ENCODE data around the gene DEDD2. TPM values are rescaled to one million over a fixed set of nuclear protein-coding genes. Genes with fewer than 3 reads are reported as not detected.

Gene DEDD2
- total and polyA plus RNA-seq, 10 of the 15 experiments (the other 5 are each of a cell fraction or from before 2014, with no cell fraction given) = 2.5 to 24.7 (median 17.6) TPM

- TF ChIP-seq RELB (IDR thresholded peaks at IDR 0.05; ENCODE audit: low read depth) (peak; percentile 82), ZNF207 (IDR thresholded peaks at IDR 0.05; ENCODE audit: borderline replicate concordance) (no peak), SIN3A (IDR thresholded peaks at IDR 0.05; ENCODE audit: low read depth, low read length) (peak; percentile 79; the same call in 1 of the 2 replicates), PAX5 (IDR thresholded peaks at IDR 0.05; ENCODE audit: borderline replicate concordance, low read depth, low read length) (0 out of 2 replicates have a peak, but pooled peaks have one; percentile 12), RUNX3 (IDR thresholded peaks at IDR 0.05; ENCODE audit: low read length) (no peak), HSF1 (IDR thresholded peaks at IDR 0.05; ENCODE audit: low read depth, low read length) (no peak), TCF7 (IDR thresholded peaks at IDR 0.05; ENCODE audit: borderline replicate concordance) (no peak), SMAD5 (IDR thresholded peaks at IDR 0.05; ENCODE audit: low read depth) (peak; percentile 82), SP1 (IDR thresholded peaks at IDR 0.05; ENCODE audit: low read depth, low read length) (peak; percentile 96), HDGF (IDR thresholded peaks at IDR 0.05) (peak; percentile 53; the same call in 1 of the 2 replicates), CEBPZ (IDR thresholded peaks at IDR 0.05; ENCODE audit: low read depth, low read length) (no peak), KLF5 (IDR thresholded peaks at IDR 0.05; ENCODE audit: partially characterized antibody) (no peak), TCF3 (IDR thresholded peaks at IDR 0.05; ENCODE audit: borderline replicate concordance, insufficient read depth, low read depth, low read length) (no peak), CREM (IDR thresholded peaks at IDR 0.05; ENCODE audit: low read depth) (peak; percentile 49), BACH1 (IDR thresholded peaks at IDR 0.05; ENCODE audit: borderline replicate concordance) (peak; percentile 53; the same call in 1 of the 2 replicates), POU2F2 (IDR thresholded peaks at IDR 0.05; ENCODE audit: borderline replicate concordance, low read depth, low read length) (no peak), NRF1 (conservative IDR thresholded peaks at IDR 0.05; ENCODE audit: low read depth, low read length) (peak; percentile 96), IKZF1 (conservative IDR thresholded peaks at IDR 0.05) (no peak; the same call in 1 of the 2 replicates)
- TF ChIP-seq, protein P1, sequence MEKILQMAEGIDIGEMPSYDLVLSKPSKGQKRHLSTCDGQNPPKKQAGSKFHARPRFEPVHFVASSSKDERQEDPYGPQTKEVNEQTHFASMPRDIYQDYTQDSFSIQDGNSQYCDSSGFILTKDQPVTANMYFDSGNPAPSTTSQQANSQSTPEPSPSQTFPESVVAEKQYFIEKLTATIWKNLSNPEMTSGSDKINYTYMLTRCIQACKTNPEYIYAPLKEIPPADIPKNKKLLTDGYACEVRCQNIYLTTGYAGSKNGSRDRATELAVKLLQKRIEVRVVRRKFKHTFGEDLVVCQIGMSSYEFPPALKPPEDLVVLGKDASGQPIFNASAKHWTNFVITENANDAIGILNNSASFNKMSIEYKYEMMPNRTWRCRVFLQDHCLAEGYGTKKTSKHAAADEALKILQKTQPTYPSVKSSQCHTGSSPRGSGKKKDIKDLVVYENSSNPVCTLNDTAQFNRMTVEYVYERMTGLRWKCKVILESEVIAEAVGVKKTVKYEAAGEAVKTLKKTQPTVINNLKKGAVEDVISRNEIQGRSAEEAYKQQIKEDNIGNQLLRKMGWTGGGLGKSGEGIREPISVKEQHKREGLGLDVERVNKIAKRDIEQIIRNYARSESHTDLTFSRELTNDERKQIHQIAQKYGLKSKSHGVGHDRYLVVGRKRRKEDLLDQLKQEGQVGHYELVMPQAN (conservative IDR thresholded peaks at IDR 0.05) = peak; percentile 77
- TF ChIP-seq, protein P2, sequence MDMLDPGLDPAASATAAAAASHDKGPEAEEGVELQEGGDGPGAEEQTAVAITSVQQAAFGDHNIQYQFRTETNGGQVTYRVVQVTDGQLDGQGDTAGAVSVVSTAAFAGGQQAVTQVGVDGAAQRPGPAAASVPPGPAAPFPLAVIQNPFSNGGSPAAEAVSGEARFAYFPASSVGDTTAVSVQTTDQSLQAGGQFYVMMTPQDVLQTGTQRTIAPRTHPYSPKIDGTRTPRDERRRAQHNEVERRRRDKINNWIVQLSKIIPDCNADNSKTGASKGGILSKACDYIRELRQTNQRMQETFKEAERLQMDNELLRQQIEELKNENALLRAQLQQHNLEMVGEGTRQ (IDR thresholded peaks at IDR 0.05; ENCODE audit: borderline replicate concordance, low read depth, low read length) = peak; percentile 80
Observed at GRCh38 chr19:42219812-42220750, 2.6 kb upstream of the DEDD2 start, which contains the start of gene ZNF526 (continued).

Measured in GM12878 (cell line).